Endometrial microvascular endothelial cells (primary cell): Measurements from ENCODE around the gene STX16. TPM values are rescaled to one million over a fixed set of nuclear protein-coding genes. Genes with fewer than 3 reads are reported as not detected.

Experiments
- in situ Hi-C: cut with HindIII; loops from 2 replicates; pipeline ENCODE4 v1.10.0; 2017; ENCODE audit warnings: low sequenced_read_pairs, low pct_unique_long_range_greater_than_20kb; ENCODE audit errors: inconsistent ontology term
- total RNA-seq: library from RNA; depleted of rRNA; stranded (reverse); fragments of >200 nt; gene quantifications from one replicate; pipeline ENCODE4 v1.2.3, GENCODE V29; 2015; ENCODE audit errors: inconsistent ontology term

Gene STX16
- total RNA-seq, 1 donor from 2014 or later = 23.4 TPM

- in situ Hi-C loops = no loop called here
Measured at GRCh38 chr20:58616411-58616810, 34.7 kb upstream of the STX16 start.

- in situ Hi-C loops = no loop called here
Measured at GRCh38 chr20:58617158-58617557, 33.9 kb upstream of the STX16 start.

GRCh38 chr20:58618351-58619076 is 32.6 kb upstream of the STX16 start:
- in situ Hi-C loops = no loop called here

- in situ Hi-C loops = no loop called here
Measured at GRCh38 chr20:58619077-58619863, 31.8 kb upstream of the STX16 start.

GRCh38 chr20:58619864-58620431 is 31.1 kb upstream of the STX16 start:
- in situ Hi-C loops = no loop called here

GRCh38 chr20:58621906-58622548 is 29.1 kb upstream of the STX16 start:
- in situ Hi-C loops = no loop called here

- in situ Hi-C loops = no loop called here
Measured at GRCh38 chr20:58622671-58623578, 28.2 kb upstream of the STX16 start.

GRCh38 chr20:58623579-58624473 is 27.3 kb upstream of the STX16 start:
- in situ Hi-C loops = no loop called here

GRCh38 chr20:58624687-58625086 is 26.4 kb upstream of the STX16 start:
- in situ Hi-C loops = no loop called here

GRCh38 chr20:58625585-58625984 is 25.5 kb upstream of the STX16 start:
- in situ Hi-C loops = no loop called here

GRCh38 chr20:58626051-58626450 is 25.0 kb upstream of the STX16 start:
- in situ Hi-C loops = no loop called here

GRCh38 chr20:58627212-58628072 is 23.6 kb upstream of the STX16 start:
- in situ Hi-C loops = no loop called here

- in situ Hi-C loops = no loop called here
Measured at GRCh38 chr20:58628491-58629214, 22.4 kb upstream of the STX16 start.

- in situ Hi-C loops = no loop called here
Measured at GRCh38 chr20:58629215-58629580, 21.9 kb upstream of the STX16 start.

GRCh38 chr20:58630063-58630462 is 21.0 kb upstream of the STX16 start:
- in situ Hi-C loops = no loop called here
